ENCODE results near the gene RNF152.

The RNF152 gene

GRCh38 chr18:61853855-61854254 lies 39.0 kb downstream of the RNF152 start:
- no peak for DNase-seq (ENCODE audit: low read depth)

- no peak for DNase-seq (ENCODE audit: low read depth)
Observed at GRCh38 chr18:61852496-61852895, 40.3 kb downstream of the RNF152 start.

- peak; percentile 54 for DNase-seq (ENCODE audit: low read depth)
Observed at GRCh38 chr18:61851940-61852451, 40.8 kb downstream of the RNF152 start.

- no peak for DNase-seq (ENCODE audit: low read depth)
Observed at GRCh38 chr18:61851279-61851678, 41.5 kb downstream of the RNF152 start.

- DNase-seq (ENCODE audit: low read depth) = no peak
Observed at GRCh38 chr18:61850756-61851155, 42.1 kb downstream of the RNF152 start.

GRCh38 chr18:61847164-61847791 lies 45.5 kb downstream of the RNF152 start:
- no peak for DNase-seq (ENCODE audit: low read depth)

- no peak for DNase-seq (ENCODE audit: low read depth)
Observed at GRCh38 chr18:61845197-61845596, 47.6 kb downstream of the RNF152 start.

GRCh38 chr18:61844726-61845125 lies 48.1 kb downstream of the RNF152 start:
- DNase-seq (ENCODE audit: low read depth) = no peak

- no peak for DNase-seq (ENCODE audit: low read depth)
Observed at GRCh38 chr18:61842146-61842545, 50.7 kb downstream of the RNF152 start.

GRCh38 chr18:61841706-61842105 lies 51.1 kb downstream of the RNF152 start:
- DNase-seq (ENCODE audit: low read depth) = no peak

- peak; percentile 8 for DNase-seq (ENCODE audit: low read depth)
Observed at GRCh38 chr18:61840324-61840723, 52.5 kb downstream of the RNF152 start.

- DNase-seq (ENCODE audit: low read depth) = no peak
Observed at GRCh38 chr18:61838521-61838920, 54.3 kb downstream of the RNF152 start.

GRCh38 chr18:61833978-61834377 lies 58.8 kb downstream of the RNF152 start:
- DNase-seq (ENCODE audit: low read depth) = peak; percentile 77

GRCh38 chr18:61833387-61833786 lies 59.4 kb downstream of the RNF152 start:
- peak; percentile 93 for DNase-seq (ENCODE audit: low read depth)

GRCh38 chr18:61832858-61833257 lies 59.9 kb downstream of the RNF152 start:
- no peak for DNase-seq (ENCODE audit: low read depth)

GRCh38 chr18:61831071-61831470 lies 61.7 kb downstream of the RNF152 start:
- DNase-seq (ENCODE audit: low read depth) = peak; percentile 75

GRCh38 chr18:61829108-61829507 lies 63.7 kb downstream of the RNF152 start:
- no peak for DNase-seq (ENCODE audit: low read depth)

- peak; percentile 29 for DNase-seq (ENCODE audit: low read depth)
Observed at GRCh38 chr18:61827591-61827990, 65.2 kb downstream of the RNF152 start.

GRCh38 chr18:61825386-61825785 lies 67.4 kb downstream of the RNF152 start:
- peak; percentile 59 for DNase-seq (ENCODE audit: low read depth)

GRCh38 chr18:61824733-61825363 lies 68.0 kb downstream of the RNF152 start:
- DNase-seq (ENCODE audit: low read depth) = peak; percentile 31

GRCh38 chr18:61823595-61823994 lies 69.2 kb downstream of the RNF152 start:
- DNase-seq (ENCODE audit: low read depth) = no peak

GRCh38 chr18:61822879-61823278 lies 69.9 kb downstream of the RNF152 start:
- no peak for DNase-seq (ENCODE audit: low read depth)

GRCh38 chr18:61821748-61822147 lies 71.1 kb downstream of the RNF152 start:
- no peak for DNase-seq (ENCODE audit: low read depth)

GRCh38 chr18:61820882-61821281 lies 71.9 kb downstream of the RNF152 start:
- peak; percentile 21 for DNase-seq (ENCODE audit: low read depth)
